GM21423 (cell line): ENCODE results near the gene JSRP1.

Experiments
- ATAC-seq: cut with Tn5 transposase; IDR thresholded peaks from one replicate; pipeline ENCODE4 v1.9.1; 2021; ENCODE audit warnings: mild to moderate bottlenecking, moderate library complexity; ENCODE audit not compliant: unreplicated experiment

Gene JSRP1

DNA sequence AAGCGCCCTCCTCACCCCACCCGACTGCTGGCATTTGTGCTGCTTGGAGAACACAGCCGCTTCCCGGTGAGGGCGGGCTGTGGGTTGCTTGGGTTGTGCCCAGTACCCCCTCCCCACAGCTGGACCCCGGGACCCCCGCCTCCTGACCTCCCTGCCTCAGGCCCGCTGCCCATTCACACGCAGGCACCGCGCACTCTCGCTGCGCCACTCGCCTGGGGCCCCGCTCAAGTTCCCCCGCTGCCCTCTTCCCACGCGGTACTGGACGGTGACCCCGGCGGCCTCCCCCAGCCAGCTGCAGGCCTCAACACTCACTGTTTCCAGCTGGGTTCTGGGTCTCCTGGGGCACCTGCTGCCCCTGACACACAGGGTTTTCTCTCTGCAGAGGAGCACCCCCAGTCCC lies 36.5 kb downstream of the JSRP1 start:
- ATAC-seq = no peak

DNA sequence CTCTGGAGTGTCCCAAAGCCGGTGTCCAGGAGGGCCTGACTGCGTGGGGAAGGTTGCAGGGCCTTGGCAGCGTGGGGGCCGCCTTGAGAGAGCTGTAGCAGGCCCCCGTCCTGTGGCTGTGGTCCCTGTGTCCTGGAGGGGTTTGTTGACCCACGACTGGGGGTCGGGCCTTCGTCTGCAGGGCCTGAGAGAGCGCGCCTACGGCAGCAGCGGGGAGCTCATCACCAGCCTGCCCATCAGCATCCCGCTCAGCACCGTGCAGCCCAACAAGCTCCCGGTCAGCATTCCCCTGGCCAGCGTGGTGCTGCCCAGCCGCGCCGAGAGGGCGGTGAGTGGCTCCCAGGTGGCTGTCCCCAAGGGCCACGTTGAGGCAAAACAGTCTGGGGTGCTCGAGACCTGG lies 38.6 kb downstream of the JSRP1 start:
- ATAC-seq = no peak

DNA sequence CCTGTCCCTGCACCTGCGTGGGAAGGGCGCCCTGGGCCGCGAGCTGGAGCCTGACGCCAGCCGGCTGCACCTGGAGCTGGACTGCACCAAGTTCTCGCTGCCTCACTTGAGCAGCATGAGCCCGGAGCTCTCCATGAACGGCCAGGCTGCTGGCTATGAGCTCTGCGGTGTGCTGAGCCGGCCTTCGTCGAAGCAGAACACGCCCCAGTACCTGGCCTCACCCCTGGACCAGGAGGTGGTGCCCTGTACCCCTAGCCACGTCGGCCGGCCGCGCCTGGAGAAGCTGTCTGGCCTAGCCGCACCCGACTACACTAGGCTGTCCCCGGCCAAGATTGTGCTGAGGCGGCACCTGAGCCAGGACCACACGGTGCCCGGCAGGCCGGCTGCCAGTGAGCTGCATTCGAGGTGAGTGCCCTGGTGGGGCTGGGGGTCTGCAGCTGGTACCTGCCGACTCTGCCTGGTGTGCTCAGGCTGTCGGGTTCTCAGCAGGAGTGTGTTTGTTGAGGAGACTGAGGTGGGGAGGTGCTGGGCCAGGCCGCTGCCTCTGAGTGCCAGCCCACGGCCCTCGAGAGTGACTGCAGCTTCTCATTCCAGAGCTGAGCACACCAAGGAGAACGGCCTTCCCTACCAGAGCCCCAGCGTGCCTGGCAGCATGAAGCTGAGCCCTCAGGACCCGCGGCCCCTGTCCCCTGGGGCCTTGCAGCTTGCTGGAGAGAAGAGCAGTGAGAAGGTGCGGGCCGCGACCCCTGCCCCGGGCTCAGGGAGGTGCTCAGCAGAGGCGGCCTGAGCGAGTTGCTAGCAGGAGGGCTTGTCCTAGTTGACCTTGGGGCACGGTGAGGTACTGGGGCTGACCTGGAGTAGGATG lies 39.6 kb downstream of the JSRP1 start:
- ATAC-seq = no peak

DNA sequence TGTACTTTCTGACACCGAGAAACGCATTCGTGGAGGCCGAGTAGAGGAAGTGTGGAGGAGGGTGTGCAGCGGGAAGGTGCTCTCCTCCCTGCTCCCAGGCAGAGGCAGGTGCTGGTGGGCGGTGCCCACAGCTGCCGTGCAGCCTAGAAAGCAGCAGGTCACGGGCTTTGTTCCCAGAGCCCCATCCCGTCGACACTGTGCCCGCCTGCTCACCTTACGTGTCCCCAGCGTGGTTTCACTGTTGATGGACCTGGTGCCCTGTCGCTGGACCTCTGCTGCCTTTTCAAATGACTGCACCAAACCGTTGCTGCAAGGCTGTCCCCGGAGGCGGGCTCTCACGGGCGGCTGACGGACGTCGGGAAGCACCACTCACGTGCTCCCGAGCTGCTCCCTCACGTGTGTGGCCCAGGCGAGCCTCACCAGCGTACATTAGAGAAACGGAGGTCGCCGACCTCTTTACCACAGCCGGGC lies 40.9 kb downstream of the JSRP1 start:
- ATAC-seq = no peak

DNA sequence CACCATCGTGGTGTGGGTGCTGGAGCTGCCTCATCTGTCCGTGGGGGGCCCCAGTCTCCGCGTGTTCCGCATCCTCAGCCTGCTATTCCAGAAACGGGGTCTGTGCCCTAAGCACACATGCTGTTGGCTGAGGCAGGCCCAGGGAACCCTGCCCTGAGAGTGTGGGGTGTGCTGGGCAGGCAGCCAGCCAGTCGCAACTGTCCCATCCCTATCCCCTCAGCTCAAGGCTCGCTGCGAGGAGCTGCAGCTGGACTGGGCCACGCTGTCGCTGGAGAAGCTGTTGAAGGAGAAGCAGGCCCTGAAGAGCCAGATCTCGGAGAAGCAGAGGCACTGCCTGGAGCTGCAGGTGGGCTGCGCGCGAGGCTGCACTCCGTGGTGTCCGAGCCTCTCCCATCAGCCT lies 42.0 kb downstream of the JSRP1 start:
- no peak for ATAC-seq

DNA sequence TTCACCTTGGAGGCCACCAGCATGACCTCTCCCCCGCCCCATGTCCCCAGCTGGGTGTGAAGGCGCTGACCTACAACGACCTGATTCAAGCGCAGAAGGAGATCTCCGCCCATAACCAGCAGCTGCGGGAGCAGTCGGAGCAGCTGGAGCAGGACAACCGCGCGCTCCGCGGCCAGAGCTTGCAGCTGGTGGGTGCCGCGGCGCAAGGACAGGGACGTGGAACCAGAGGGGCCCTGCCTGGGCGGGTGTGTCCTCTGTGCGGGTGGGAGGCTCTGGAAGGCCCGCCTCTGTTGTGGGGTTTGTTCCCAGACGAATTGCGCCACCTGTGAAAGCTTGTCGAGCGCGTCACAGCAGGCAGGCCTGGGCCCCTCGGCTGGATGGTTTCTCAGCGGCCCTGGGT lies 42.4 kb downstream of the JSRP1 start:
- no peak for ATAC-seq

DNA sequence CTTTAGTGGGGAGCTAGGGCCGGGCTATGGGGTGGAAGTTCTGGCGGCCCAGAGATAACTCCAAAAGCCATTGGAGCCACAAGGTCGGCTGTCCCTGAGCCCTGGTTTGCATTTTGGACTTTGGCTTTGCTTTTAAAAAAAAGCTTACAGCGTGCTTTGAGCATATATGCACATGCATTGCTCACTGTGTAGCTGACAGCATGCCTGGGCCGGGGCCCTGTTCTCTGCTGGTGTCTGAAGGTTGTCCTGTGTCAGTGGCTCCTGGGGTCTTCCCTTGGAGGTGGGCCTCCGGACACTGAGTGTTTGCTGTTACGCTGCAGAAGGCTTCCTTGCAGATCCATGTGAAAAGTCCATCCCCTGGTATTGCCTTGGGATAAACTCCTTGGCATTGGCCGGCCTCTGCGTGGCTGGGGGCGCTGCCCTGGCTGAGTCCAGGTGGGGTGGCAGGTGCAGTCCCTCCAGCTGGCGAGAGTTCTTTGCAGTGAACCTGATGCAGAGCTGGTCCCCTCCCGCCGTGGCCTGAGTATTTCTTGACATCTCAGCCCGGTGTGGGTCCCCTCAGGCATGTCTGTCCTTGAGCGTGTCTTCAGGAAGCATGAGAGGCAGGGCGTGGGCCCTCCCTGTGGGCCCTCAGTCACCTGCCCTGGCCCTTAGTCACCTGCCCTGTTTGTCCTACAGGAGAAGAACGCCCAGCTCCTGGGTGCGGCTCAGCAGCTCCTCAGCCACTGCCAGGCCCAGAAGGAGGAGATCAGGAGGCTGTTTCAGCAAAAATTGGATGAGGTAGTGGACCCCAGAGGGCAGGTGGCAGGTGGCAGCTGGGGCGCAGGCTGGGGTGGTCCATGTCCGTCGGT lies 43.1 kb downstream of the JSRP1 start:
- no peak for ATAC-seq

DNA sequence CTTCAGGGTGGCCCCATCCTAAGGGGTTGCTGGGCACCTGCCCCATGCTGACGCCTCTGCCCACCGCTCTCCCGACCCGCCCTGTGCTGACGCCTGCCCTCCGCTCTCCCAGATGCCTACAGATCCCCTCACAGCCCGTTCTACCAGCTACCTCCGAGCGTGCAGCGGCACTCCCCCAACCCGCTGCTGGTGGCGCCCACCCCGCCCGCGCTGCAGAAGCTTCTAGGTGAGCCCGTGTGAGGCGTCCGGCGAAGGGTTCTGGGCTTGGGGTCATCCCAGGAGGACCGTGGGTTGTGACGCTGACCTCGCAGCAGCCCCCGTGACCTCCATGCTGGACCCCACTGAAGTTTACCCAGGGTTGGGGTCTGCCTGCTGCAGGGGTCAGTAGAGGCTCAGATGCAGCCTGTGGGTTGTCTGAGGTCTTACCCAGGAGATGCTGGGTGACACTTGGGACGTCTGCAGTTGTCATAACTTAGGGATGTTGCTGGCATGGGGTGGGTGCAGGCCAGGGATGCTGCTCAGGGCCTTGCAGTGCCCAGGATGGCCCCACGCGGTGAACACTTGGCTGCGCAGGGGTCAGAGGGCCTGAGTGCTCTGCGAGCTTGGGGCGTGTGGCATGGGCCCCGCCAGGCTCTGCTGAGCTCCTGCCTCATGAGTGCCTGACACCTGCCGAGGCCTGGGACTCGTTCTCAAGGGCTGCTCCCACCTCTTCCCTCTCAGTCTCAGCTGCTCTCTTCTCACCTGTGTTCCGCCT lies 45.1 kb downstream of the JSRP1 start:
- ATAC-seq = no peak

DNA sequence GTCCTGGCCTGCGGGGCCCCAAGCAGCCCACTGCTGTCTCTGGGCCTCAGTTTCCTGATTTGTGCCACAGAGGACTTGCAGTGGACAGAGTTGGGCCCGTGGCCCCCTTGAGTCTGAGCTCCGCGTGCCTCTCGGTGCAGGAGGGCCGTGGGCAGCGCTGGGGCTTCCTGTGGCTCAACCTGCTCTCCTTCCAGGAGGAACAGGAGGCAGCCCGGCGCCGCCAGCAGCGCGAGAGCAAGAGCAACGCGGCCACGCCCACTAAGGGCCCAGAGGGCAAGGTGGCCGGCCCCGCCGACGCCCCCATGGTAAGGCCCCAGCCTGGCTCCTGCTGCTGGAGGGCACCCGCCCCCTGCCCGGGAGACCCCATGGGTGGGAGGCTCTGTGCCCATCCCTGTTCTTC lies 46.0 kb downstream of the JSRP1 start:
- ATAC-seq = no peak

DNA sequence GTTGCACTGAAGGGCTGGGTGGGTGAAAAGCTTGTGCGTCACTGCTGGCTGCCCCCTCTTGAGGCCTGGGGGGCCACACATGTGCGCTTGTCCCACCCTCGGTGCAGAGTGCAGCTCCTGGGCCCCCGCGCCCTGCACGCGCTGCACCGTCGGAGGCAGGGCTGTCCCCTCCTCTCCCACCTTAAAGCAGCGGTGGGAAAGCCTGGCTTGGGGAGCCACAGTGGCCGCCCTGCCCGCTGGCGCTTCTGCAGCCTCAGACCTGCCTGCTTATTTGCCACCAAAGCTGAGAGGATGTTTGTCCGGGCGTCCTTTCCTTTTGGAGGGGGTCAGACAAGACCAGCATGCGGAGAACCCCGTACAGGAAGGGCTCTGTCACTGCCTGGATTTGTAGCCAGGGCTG lies 46.8 kb downstream of the JSRP1 start:
- ATAC-seq = no peak

DNA sequence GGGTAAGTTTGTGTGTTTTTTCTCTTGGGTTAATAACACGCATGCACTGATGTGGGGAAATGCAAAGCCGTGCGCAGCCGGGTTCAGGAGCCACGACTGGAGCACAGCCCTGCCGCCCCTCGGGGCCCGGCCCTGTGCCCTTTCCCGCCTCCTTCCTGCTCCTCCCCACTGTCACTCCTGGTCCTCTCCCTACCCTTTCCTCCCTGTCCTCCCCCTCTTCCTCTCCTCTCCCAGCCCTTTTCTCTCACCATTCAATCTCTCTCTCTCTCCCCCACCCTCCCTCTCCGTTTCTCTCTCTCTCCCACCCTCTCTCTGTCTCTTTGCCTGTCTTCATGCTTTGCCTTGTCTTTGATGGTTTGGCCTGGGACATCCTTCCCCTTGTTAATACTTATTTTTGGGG lies 47.2 kb downstream of the JSRP1 start:
- ATAC-seq = no peak

DNA sequence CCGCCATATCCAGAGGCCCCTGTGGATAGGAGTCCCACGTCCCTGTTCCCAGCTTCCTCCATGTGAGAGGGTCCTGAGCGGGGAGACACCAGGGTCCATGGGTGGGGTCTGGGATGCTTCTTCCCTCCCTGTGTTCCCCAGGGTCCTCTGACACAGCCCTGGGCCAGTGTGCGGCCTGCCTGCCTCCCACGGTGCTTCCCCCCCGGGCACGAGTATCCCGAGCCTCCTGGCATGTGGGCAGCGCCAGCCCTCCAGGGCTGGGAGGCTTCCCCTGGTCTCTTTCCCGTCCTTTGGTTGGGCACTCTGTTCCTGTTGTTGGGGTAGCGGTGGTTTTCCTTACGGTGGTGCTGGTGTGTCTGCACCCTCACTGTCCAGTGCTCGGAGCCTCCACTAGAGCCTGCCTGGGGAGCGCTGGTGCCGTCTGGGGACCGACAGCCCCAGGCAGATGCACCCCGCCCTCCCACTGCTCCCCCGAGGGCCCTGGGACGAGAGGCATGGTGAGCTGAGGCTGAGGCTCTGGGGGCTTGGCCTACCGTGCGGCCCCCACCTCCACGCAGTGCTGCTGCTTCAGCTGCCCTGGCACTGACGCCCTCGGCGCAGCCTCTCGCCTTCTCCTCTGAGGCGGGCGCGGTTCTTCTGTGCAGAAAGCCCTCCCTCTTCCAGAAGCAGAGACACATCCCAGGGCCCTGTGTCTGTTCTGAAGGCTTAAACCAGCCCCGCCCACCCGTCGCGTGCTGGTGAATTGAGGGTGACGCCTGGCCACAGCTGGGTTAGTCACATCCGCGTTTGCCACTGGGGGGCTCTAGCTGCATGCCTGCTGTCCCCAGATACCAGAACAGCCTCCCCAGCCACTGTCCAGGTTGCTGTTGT lies 48.0 kb downstream of the JSRP1 start:
- ATAC-seq = no peak

DNA sequence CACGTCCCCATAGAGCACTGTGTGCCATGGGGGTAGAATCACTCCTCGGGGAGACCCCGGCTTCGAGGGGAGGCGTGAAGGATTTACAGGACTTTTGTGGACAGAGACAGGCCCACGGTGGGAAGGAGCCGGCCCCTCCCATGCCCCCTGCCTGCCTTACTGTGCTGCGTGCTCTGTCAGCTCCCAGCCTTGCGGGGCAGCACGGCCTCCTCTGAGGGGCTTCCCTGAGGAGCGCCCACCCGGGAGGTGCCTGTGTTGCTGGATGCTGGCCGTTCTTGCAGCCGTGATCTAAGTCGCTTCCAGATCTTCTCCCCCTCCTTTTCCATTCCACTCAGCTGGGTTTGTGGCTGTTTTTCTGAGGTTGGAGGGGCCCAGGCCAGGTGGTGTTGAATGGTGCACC lies 49.2 kb downstream of the JSRP1 start:
- ATAC-seq = no peak

DNA sequence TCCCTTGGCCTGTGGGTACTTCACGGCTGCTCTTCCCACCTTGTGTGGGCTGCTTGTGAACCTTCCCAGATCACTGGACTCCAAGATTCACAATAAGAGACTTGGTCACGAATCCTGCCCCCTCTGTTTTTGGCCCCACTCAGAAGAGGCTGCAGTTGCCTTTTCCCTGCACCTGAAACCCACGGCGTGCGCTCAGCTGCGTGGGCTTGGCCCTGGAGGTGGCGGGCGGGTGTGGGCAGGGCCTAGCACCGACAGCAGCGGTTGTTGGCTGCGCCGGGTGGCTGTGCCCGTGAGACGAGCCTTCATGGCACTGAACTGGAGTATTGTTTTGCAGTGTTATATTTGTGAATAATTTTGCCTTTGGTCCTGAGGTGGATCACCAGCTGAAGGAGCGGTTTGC lies 53.9 kb downstream of the JSRP1 start:
- no peak for ATAC-seq
